Cardiac fibroblast (primary cell): Measurements from ENCODE around the gene OR9Q2.
"Not testable (repeated sequence)": the region's sequence is repeated elsewhere in the genome, so short reads cannot be mapped to it uniquely, and the experiment has no call there.

Experiments
- DNase-seq, 2 donors: peaks; one replicate each; pipeline versions ENCODE4 v3.0.0 to v3.0.0-alpha.2; 2010; ENCODE audit warnings: low read depth in 2 of 2
- H3K4me3 ChIP-seq, 2 donors: replicated peaks in 1 of 2; 1 replicate in 1 of 2; 2 replicates in 1 of 2; pipeline ENCODE4 v1.5.1; 2011; ENCODE audit warnings: low read depth in 2 of 2, low read length in 2 of 2, mild to moderate bottlenecking in 2 of 2, moderate library complexity in 1 of 2
- CTCF ChIP-seq: IDR thresholded peaks from one replicate; pipeline ENCODE4 v1.5.1; 2011; ENCODE audit warnings: low read depth, mild to moderate bottlenecking, low read length, inconsistent platforms

OR9Q2 gene

GRCh38 chr11:58199271-58199670 is 10.4 kb downstream of the OR9Q2 start:
- TF ChIP-seq CTCF: no peak
- no peak for DNase-seq

GRCh38 chr11:58204042-58204441 is 15.2 kb downstream of the OR9Q2 start, which contains the start of gene OR1S2:
OR1S2 (minus strand) TSS chr11:58204142; CDS start chr11:58204142, 0 bp downstream.
- no peak within 1 kb of the TSS for H3K4me3 ChIP-seq
- TF ChIP-seq CTCF: no peak
- no peak for DNase-seq

More at GRCh38 chr11:58199271-58199670, 10.4 kb downstream of the OR9Q2 start:
- no peak overlapping the region for H3K4me3 ChIP-seq

- not testable (repeated sequence) for DNase-seq, H3K4me3 ChIP-seq
Measured at GRCh38 chr11:58212420-58212819, 23.6 kb downstream of the OR9Q2 start, which contains the start of gene OR1S1. OR1S1 (plus strand) TSS chr11:58212720.

GRCh38 chr11:58216476-58216875 is 27.6 kb downstream of the OR9Q2 start:
- TF ChIP-seq CTCF: no peak
- no peak for DNase-seq
- H3K4me3 ChIP-seq: no peak overlapping the region

- no peak for TF ChIP-seq CTCF
- H3K4me3 ChIP-seq: no peak overlapping the region
- peak in 1 of 2 donors; percentile 45 for DNase-seq
Measured at GRCh38 chr11:58222721-58223120, 33.9 kb downstream of the OR9Q2 start.

GRCh38 chr11:58227956-58228615 is 39.2 kb downstream of the OR9Q2 start:
- no peak for TF ChIP-seq CTCF
- DNase-seq: no peak

More at GRCh38 chr11:58227956-58228615, 39.2 kb downstream of the OR9Q2 start:
- no peak overlapping the region for H3K4me3 ChIP-seq
